K562 (cell line): Measurements from ENCODE around the gene CPLANE2. TPM values are rescaled to one million over a fixed set of nuclear protein-coding genes. Genes with fewer than 3 reads are reported as not detected.

ENCODE experiments used
- ADNP ChIP-seq: fragments of 200-800 bp; sonication (Bioruptor generic); IDR thresholded peaks from 2 replicates; pipeline ENCODE4 v1.6.1; 2016; ENCODE audit warnings: missing genetic modification characterization, missing compliant biosample characterization
- BRF1 ChIP-seq: IDR thresholded peaks from 3 replicates; pipeline ENCODE4 v1.6.1; 2011; ENCODE audit warnings: borderline replicate concordance, mild to moderate bottlenecking; ENCODE audit not compliant: insufficient read length; ENCODE audit errors: extremely low read depth
- DACH1 ChIP-seq: fragments of 450-650 bp; IDR thresholded peaks from 2 replicates; pipeline ENCODE4 v1.6.1; 2018; ENCODE audit not compliant: partially characterized antibody
- DIDO1 ChIP-seq: fragments of 450-650 bp; IDR thresholded peaks from 2 replicates; pipeline ENCODE4 v1.6.1; 2016; ENCODE audit warnings: low read depth, missing biosample characterization, missing genetic modification characterization
- FOS ChIP-seq: IDR thresholded peaks from 3 replicates; pipeline ENCODE4 v1.6.1; 2011; ENCODE audit not compliant: insufficient read length; ENCODE audit errors: extremely low read depth
- KHSRP ChIP-seq: fragments of 450-650 bp; IDR thresholded peaks from 2 replicates; pipeline ENCODE4 v1.6.1; 2017
- MXI1 ChIP-seq: IDR thresholded peaks from 2 replicates; pipeline ENCODE4 v1.6.1; 2011; ENCODE audit warnings: low read depth, mild to moderate bottlenecking, improper control_type of control experiment, low read length
- MYC ChIP-seq, 2 experiments: fragments of 250-450 bp in 1 of 2; sonication (Bioruptor Pico) in 1 of 2; IDR thresholded peaks; 2 replicates each; pipeline versions ENCODE4 v1.5.1 to v1.6.1; 2012 to 2021; ENCODE audit warnings: low read depth in 2 of 2, borderline replicate concordance in 1 of 2, improper control_type of control experiment in 1 of 2, low read length in 1 of 2, mild to moderate bottlenecking in 1 of 2, moderate library complexity in 1 of 2
- SMARCA4 ChIP-seq: fragments of 450-650 bp; IDR thresholded peaks from 2 replicates; pipeline ENCODE4 v1.6.1; 2016
- SP2 ChIP-seq: IDR thresholded peaks from 2 replicates; pipeline ENCODE4 v1.6.1; 2011; ENCODE audit warnings: mild to moderate bottlenecking, low read depth, low read length, moderate library complexity; ENCODE audit not compliant: poor library complexity, severe bottlenecking; ENCODE audit errors: extremely low read depth
- TFE3 ChIP-seq: fragments of 450-650 bp; formaldehyde crosslinking; IDR thresholded peaks from 2 replicates; pipeline ENCODE4 v1.4.0; 2020; ENCODE audit warnings: mild to moderate bottlenecking, mixed read lengths
- TRIM25 ChIP-seq: fragments of 450-650 bp; IDR thresholded peaks from 2 replicates; pipeline ENCODE4 v1.7.0; 2016; ENCODE audit warnings: borderline replicate concordance
- ZNF274 ChIP-seq: IDR thresholded peaks from 2 replicates; pipeline ENCODE4 v1.6.1; 2011; ENCODE audit warnings: low read depth, mild to moderate bottlenecking, low read length, moderate library complexity, borderline replicate concordance
- ZNF609 ChIP-seq: sonication (generic); formaldehyde crosslinking; IDR thresholded peaks from 2 replicates; pipeline ENCODE4 v1.8.1; 2023; ENCODE audit warnings: missing genetic modification reagents, mild to moderate bottlenecking, borderline replicate concordance
- ZNF740 ChIP-seq, 3 experiments: fragments of 200-800 bp in 1 of 3; sonication (Bioruptor generic) in 1 of 3; sonication (generic) in 1 of 3; formaldehyde crosslinking in 1 of 3; IDR thresholded peaks; 2 replicates each; pipeline versions ENCODE4 v1.6.1 to v1.8.0; 2016 to 2022; ENCODE audit warnings: mild to moderate bottlenecking in 2 of 3, missing compliant biosample characterization in 2 of 3, missing genetic modification characterization in 2 of 3, missing genetic modification reagents in 1 of 3
- ZNF780A ChIP-seq: fragments of 250-450 bp; sonication (Bioruptor Pico); IDR thresholded peaks from 2 replicates; pipeline ENCODE4 v1.5.0; 2021; ENCODE audit warnings: mild to moderate bottlenecking
- polyA plus RNA-seq, 8 experiments: library from polyadenylated mRNA; depleted of rRNA in 4 of 8; stranded (reverse) in 5 of 8; unstranded in 3 of 8; fragments of >200 nt; fragmentation: Nextera tagmentation in 2 of 8; fragmentation: Illumina TruSeq in 1 of 8; extraction: Ambion mirVana in 2 of 8; extraction: Trizol in 1 of 8; gene quantifications; 2 replicates each; pipeline versions ENCODE4 v1.2.1 to v1.2.3, GENCODE V29; 2011 to 2014; ENCODE audit warnings: inconsistent platforms in 1 of 8, missing spikeins in 1 of 8
- total RNA-seq, 7 experiments: library from RNA; depleted of rRNA in 6 of 7; stranded (reverse); fragments of >200 nt in 6 of 7; fragmentation: Illumina TruSeq in 2 of 7; extraction: Trizol in 2 of 7; gene quantifications; 2 replicates each; pipeline versions ENCODE4 v1.2.1 to v1.2.3, GENCODE V29; 2011 to 2021; ENCODE audit warnings: low replicate concordance in 1 of 7

CPLANE2 gene
- total and polyA plus RNA-seq, 9 of the 15 experiments (the other 6 are each of a cell fraction or from before 2014, with no cell fraction given): 0.17 to 20.9 (median 8.1) TPM

GRCh38 chr1:16248603-16249516 is 11.9 kb upstream of the CPLANE2 start (continued):
- no peak for TF ChIP-seq TFE3 (CRISPR knock-in tag)
- no peak for TF ChIP-seq ADNP (tag)
- TF ChIP-seq ZNF274: no peak
- peak; percentile 71 for TF ChIP-seq DACH1
- TF ChIP-seq ZNF609 (CRISPR knock-in tag): no peak
- no peak for TF ChIP-seq MXI1
- TF ChIP-seq SP2: no peak
- no peak for TF ChIP-seq ZNF780A (CRISPR knock-in tag)
- TF ChIP-seq MYC (IDR thresholded peaks at IDR 0.05; ENCODE audit: low read depth, low read length): peak; percentile 72
- no peak for TF ChIP-seq MYC (CRISPR knock-in tag; IDR thresholded peaks at IDR 0.05; ENCODE audit: borderline replicate concordance, low read depth)
- no peak for TF ChIP-seq BRF1
- no peak for TF ChIP-seq FOS
- TF ChIP-seq ZNF740 (CRISPR knock-in tag; IDR thresholded peaks at IDR 0.05): 0 out of 2 replicates have a peak, but pooled peaks have one; percentile 49
- TF ChIP-seq ZNF740 (tag; IDR thresholded peaks at IDR 0.05): peak in 1 of 2 experiments; percentile 76; a peak in 1 of 4 replicates
- 0 out of 2 replicates have a peak, but pooled peaks have one; percentile 64 for TF ChIP-seq DIDO1 (tag)
- TF ChIP-seq KHSRP: no peak
- TF ChIP-seq SMARCA4: peak; percentile 96
- no peak for TF ChIP-seq TRIM25
